Smooth muscle cell (in vitro differentiated cells): Measurements from ENCODE around the gene NGEF. TPM values are rescaled to one million over a fixed set of nuclear protein-coding genes. Genes with fewer than 3 reads are reported as not detected.

ENCODE experiments used
- DNase-seq: peaks from one replicate; lab custom pipeline; 2025; ENCODE audit not compliant: unreplicated experiment; lab: John Stamatoyannopoulos, UW
- H2AFZ ChIP-seq: fragments of 200-600 bp; sonication (generic); 2 replicates; pipeline ENCODE4 v1.6.0; 2016; ENCODE audit warnings: antibody characterized with exemption, low read depth, mild to moderate bottlenecking
- H3F3A ChIP-seq: fragments of 200-600 bp; sonication (generic); 2 replicates; pipeline ENCODE4 v1.6.0; 2017; ENCODE audit warnings: antibody characterized with exemption, low read depth
- H3K27ac ChIP-seq: fragments of 200-600 bp; sonication (generic); 2 replicates; pipeline ENCODE4 v1.5.1; 2016; ENCODE audit warnings: low read depth, mild to moderate bottlenecking
- H3K27me3 ChIP-seq: fragments of 200-600 bp; sonication (generic); 2 replicates; pipeline ENCODE4 v1.6.1; 2016; ENCODE audit warnings: low read depth, mild to moderate bottlenecking
- H3K36me3 ChIP-seq: fragments of 200-600 bp; sonication (generic); 2 replicates; pipeline ENCODE4 v1.5.1; 2016; ENCODE audit warnings: low read depth
- H3K4me1 ChIP-seq: fragments of 200-600 bp; sonication (generic); 2 replicates; pipeline ENCODE4 v1.5.1; 2016; ENCODE audit warnings: low read depth
- H3K4me2 ChIP-seq: fragments of 200-600 bp; sonication (generic); 2 replicates; pipeline ENCODE4 v1.6.0; 2016; ENCODE audit warnings: mild to moderate bottlenecking
- H3K4me3 ChIP-seq: fragments of 200-600 bp; sonication (generic); 2 replicates; pipeline ENCODE4 v1.5.1; 2016; ENCODE audit warnings: mild to moderate bottlenecking
- H3K79me2 ChIP-seq: fragments of 200-600 bp; sonication (generic); 2 replicates; pipeline ENCODE4 v1.6.0; 2016; ENCODE audit warnings: low read depth, mild to moderate bottlenecking
- H3K9ac ChIP-seq: fragments of 200-600 bp; sonication (generic); 2 replicates; pipeline ENCODE4 v1.6.0; 2016; ENCODE audit warnings: low read depth
- H3K9me3 ChIP-seq: fragments of 200-600 bp; sonication (generic); replicated peaks from 2 replicates; pipeline ENCODE4 v1.5.1; 2016; ENCODE audit warnings: low read depth
- H4K20me1 ChIP-seq: fragments of 200-600 bp; sonication (generic); 2 replicates; pipeline ENCODE4 v1.6.0; 2016; ENCODE audit warnings: low read depth
- CTCF ChIP-seq: fragments of 200-600 bp; sonication (generic); IDR thresholded peaks from 2 replicates; pipeline ENCODE4 v1.5.1; 2017; ENCODE audit warnings: borderline replicate concordance, mild to moderate bottlenecking, antibody characterized with exemption; ENCODE audit not compliant: insufficient read depth, poor library complexity, severe bottlenecking
- WGBS: methylation state at CpG from one replicate; pipeline ENCODE4 v1.1.7; 2016; ENCODE audit warnings: low lambda C conversion rate; 5-methylcytosine and 5-hydroxymethylcytosine counted together
- polyA plus RNA-seq: library from polyadenylated mRNA; unstranded; fragments of >200 nt; fragmentation: Nextera tagmentation; extraction: Ambion mirVana; gene quantifications from 2 replicates; pipeline ENCODE4 v1.2.1, GENCODE V29; 2016
- total RNA-seq: library from RNA; depleted of rRNA; stranded (reverse); fragments of >200 nt; gene quantifications from 2 replicates; pipeline ENCODE4 v1.2.3, GENCODE V29; 2014

Gene NGEF
- total and polyA plus RNA-seq, 2 experiments from 2014 or later: 0.09 TPM; not detected in 1

DNA sequence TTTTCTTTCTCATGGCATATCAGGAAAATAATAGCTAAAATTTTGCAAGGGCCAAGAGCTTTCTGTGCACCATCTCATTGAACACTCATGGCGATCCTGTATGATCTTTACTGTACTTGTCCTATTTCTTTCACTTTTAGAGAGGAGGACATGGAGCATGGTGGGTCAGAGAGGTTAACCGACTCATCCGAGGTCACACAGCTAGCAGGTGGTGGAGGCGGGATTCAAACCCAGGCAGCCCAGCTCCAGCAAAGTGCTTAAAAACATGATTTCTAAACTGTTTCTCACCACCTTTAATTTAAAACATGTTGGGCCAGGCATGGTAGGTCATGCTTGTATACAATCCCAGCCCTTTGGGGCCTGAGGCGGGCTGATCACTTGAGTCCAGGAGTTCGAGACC is 6.4 kb downstream of the NGEF start:
- no peaks in the 10 kb centered on the region for H3F3A ChIP-seq
- H3K27me3 ChIP-seq: no peaks in the 10 kb centered on the region
- no peaks in the 10 kb centered on the region for H3K79me2 ChIP-seq
- TF ChIP-seq CTCF: no peak
- H4K20me1 ChIP-seq: no peaks in the 10 kb centered on the region
- no peak overlapping the region for H2AFZ ChIP-seq
- no peaks in the 10 kb centered on the region for H3K9me3 ChIP-seq
- H3K4me1 ChIP-seq: no peaks in the 10 kb centered on the region
- no peaks in the 10 kb centered on the region for H3K36me3 ChIP-seq
- DNase-seq: no peak
- no peak overlapping the region for H3K27ac ChIP-seq
- no peak overlapping the region for H3K4me2 ChIP-seq
- WGBS: 96% methylated on average over 6 of the region's 6 CpGs
- H3K4me3 ChIP-seq: no peak overlapping the region
- no peak overlapping the region for H3K9ac ChIP-seq

DNA sequence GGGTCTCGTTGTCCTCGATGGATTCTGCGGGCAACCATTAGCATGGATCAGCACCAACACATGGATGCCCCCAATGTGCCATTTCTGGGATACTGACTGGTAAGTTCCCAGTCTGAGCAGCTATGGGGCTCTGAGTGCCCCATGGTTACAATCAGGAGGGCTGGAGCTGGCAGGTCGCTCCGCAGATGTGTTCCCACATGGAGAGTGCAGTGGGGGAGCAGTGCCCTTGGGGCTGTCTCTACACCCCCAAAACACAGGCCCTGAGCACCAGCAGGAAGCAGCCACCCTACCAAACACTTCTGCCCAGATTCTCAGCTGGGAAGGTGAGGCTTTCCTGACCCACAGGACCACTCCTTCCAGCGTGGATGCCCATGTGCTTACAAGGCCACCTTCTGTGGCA is 8.0 kb downstream of the NGEF start:
- Histone ChIP-seq H3K79me2 (no peaks in the 10 kb centered on the region), H3K4me3 (no peak overlapping the region), H3K9ac (no peak overlapping the region), H2AFZ (no peak overlapping the region), H4K20me1 (no peaks in the 10 kb centered on the region), H3K27me3 (no peaks in the 10 kb centered on the region), H3K27ac (no peak overlapping the region), H3K9me3 (no peaks in the 10 kb centered on the region), H3F3A (no peaks in the 10 kb centered on the region), H3K4me1 (no peaks in the 10 kb centered on the region), H3K4me2 (no peak overlapping the region), H3K36me3 (no peaks in the 10 kb centered on the region)
- DNase-seq: no peak
- WGBS: 85% methylated on average over 6 of the region's 6 CpGs
- TF ChIP-seq CTCF: no peak

GRCh38 chr2:233003658-233004555 is 9.1 kb downstream of the NGEF start:
- H3K27me3 ChIP-seq: no peaks in the 10 kb centered on the region
- H2AFZ ChIP-seq: no peak overlapping the region
- no peak overlapping the region for H3K4me3 ChIP-seq
- no peak for TF ChIP-seq CTCF
- H3K4me2 ChIP-seq: no peak overlapping the region
- H3K9me3 ChIP-seq: no peaks in the 10 kb centered on the region
- DNase-seq: no peak
- WGBS: 91% methylated on average over 9 of the region's 9 CpGs
- no peak overlapping the region for H3K27ac ChIP-seq
- H3K36me3 ChIP-seq: no peaks in the 10 kb centered on the region
- H3K79me2 ChIP-seq: no peaks in the 10 kb centered on the region
- no peaks in the 10 kb centered on the region for H4K20me1 ChIP-seq
- no peaks in the 10 kb centered on the region for H3K4me1 ChIP-seq
- no peak overlapping the region for H3K9ac ChIP-seq
- no peaks in the 10 kb centered on the region for H3F3A ChIP-seq
